Prostate gland (tissue), 2 donors: ENCODE measurements around the gene UBA52.

Experiments used
- POLR2A ChIP-seq: fragments of 450-650 bp; IDR thresholded peaks from one replicate; pipeline ENCODE4 v1.6.1; 2016; ENCODE audit warnings: antibody characterized with exemption, mild to moderate bottlenecking
- POLR2AphosphoS5 ChIP-seq: sonication (generic); formaldehyde crosslinking; IDR thresholded peaks from one replicate; pipeline ENCODE4 v1.6.1; 2017; ENCODE audit warnings: antibody characterized with exemption
- TF ChIP-seq, protein P1 (sequence below), 4 experiments: fragments of 200-600 bp in 2 of 4; fragments of 450-650 bp in 2 of 4; sonication (generic) in 2 of 4; IDR thresholded peaks; 1 replicate in 3 of 4; 2 replicates in 1 of 4; pipeline ENCODE4 v1.5.1; 2016 to 2019; ENCODE audit warnings: antibody characterized with exemption in 4 of 4, mild to moderate bottlenecking in 2 of 4, moderate library complexity in 2 of 4

DNA sequence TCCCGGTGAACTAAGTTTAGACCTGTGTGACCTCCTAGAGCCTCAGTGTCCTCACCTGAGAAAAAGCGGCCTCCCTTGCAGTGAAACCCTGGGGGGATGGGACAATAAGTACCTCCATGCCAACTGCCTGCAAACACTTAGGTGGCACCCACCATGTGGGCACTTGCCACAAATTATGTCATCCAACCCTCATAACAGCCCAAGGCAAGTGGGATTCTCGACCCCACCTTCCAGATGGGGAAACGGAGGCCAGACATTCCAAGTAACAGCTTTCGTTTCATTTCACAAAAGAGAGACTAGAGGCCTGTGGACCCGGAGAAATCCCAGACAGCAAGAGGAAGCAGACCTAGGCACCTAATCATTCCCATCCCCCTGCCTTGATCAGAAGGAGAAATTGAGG lies 23.8 kb downstream of the UBA52 start:
- TF ChIP-seq POLR2AphosphoS5: no peak
- TF ChIP-seq, protein P1, sequence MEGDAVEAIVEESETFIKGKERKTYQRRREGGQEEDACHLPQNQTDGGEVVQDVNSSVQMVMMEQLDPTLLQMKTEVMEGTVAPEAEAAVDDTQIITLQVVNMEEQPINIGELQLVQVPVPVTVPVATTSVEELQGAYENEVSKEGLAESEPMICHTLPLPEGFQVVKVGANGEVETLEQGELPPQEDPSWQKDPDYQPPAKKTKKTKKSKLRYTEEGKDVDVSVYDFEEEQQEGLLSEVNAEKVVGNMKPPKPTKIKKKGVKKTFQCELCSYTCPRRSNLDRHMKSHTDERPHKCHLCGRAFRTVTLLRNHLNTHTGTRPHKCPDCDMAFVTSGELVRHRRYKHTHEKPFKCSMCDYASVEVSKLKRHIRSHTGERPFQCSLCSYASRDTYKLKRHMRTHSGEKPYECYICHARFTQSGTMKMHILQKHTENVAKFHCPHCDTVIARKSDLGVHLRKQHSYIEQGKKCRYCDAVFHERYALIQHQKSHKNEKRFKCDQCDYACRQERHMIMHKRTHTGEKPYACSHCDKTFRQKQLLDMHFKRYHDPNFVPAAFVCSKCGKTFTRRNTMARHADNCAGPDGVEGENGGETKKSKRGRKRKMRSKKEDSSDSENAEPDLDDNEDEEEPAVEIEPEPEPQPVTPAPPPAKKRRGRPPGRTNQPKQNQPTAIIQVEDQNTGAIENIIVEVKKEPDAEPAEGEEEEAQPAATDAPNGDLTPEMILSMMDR (IDR thresholded peaks at IDR 0.05): no peak
- TF ChIP-seq POLR2A: no peak
